C4-2B (cell line): ENCODE measurements around the gene CFAP119.

ENCODE experiments used
- ZFX ChIP-seq: fragments of 450-650 bp; IDR thresholded peaks from 2 replicates; pipeline ENCODE4 v1.6.1; 2017
- TF ChIP-seq, protein P1 (sequence below): fragments of 450-650 bp; conservative IDR thresholded peaks from 2 replicates; pipeline ENCODE4 v1.5.1; 2017; ENCODE audit warnings: mild to moderate bottlenecking

DNA sequence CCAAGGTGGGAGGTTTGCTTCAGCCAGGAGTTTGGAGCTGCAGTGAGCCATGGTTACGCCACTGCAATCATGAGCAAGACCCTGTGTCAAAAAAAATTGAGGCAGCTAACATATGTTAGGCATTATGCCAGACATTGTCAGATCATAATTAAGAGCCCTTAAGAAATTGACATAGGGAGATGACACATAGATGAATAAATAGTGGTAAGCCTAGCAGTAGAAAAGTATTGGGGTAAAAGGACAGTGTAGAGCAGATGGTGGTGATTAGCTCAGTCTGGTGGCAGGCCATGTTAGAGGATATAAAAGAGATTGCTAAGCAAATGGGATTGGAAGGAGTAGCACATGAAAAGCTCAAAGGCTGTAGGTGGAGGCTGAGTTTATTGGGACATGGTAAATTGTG is 40.3 kb downstream of the CFAP119 start:
- TF ChIP-seq, protein P1, sequence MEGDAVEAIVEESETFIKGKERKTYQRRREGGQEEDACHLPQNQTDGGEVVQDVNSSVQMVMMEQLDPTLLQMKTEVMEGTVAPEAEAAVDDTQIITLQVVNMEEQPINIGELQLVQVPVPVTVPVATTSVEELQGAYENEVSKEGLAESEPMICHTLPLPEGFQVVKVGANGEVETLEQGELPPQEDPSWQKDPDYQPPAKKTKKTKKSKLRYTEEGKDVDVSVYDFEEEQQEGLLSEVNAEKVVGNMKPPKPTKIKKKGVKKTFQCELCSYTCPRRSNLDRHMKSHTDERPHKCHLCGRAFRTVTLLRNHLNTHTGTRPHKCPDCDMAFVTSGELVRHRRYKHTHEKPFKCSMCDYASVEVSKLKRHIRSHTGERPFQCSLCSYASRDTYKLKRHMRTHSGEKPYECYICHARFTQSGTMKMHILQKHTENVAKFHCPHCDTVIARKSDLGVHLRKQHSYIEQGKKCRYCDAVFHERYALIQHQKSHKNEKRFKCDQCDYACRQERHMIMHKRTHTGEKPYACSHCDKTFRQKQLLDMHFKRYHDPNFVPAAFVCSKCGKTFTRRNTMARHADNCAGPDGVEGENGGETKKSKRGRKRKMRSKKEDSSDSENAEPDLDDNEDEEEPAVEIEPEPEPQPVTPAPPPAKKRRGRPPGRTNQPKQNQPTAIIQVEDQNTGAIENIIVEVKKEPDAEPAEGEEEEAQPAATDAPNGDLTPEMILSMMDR: no peak
- TF ChIP-seq ZFX: no peak
